ENCODE data around the gene BRAT1. TPM values are rescaled to one million over a fixed set of nuclear protein-coding genes. Genes with fewer than 3 reads are reported as not detected.

BRAT1 gene
- total RNA-seq, 1 donor from 2014 or later = 19.7 TPM

GRCh38 chr7:2528481-2529095 lies 26.7 kb downstream of the BRAT1 start:
- peaks cover 15% of the 10 kb centered on the region for H3K4me1 Mint-ChIP-seq (ENCODE audit: low read depth, unreplicated experiment)
- TF ChIP-seq EZH2 (IDR thresholded peaks at IDR 0.05; ENCODE audit: insufficient read depth, low read length) = no peak
- TF ChIP-seq, protein P1, sequence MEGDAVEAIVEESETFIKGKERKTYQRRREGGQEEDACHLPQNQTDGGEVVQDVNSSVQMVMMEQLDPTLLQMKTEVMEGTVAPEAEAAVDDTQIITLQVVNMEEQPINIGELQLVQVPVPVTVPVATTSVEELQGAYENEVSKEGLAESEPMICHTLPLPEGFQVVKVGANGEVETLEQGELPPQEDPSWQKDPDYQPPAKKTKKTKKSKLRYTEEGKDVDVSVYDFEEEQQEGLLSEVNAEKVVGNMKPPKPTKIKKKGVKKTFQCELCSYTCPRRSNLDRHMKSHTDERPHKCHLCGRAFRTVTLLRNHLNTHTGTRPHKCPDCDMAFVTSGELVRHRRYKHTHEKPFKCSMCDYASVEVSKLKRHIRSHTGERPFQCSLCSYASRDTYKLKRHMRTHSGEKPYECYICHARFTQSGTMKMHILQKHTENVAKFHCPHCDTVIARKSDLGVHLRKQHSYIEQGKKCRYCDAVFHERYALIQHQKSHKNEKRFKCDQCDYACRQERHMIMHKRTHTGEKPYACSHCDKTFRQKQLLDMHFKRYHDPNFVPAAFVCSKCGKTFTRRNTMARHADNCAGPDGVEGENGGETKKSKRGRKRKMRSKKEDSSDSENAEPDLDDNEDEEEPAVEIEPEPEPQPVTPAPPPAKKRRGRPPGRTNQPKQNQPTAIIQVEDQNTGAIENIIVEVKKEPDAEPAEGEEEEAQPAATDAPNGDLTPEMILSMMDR (IDR thresholded peaks at IDR 0.05; ENCODE audit: insufficient read depth, low read depth, low read length) = no peak
- no peaks in the 10 kb centered on the region for H3K36me3 Mint-ChIP-seq (ENCODE audit: low read depth, unreplicated experiment)
- Histone ChIP-seq H3K9ac (ENCODE audit: low read length) (no peak overlapping the region), H3K27me3 (ENCODE audit: insufficient read depth, low read length) (no peaks in the 10 kb centered on the region), H3K27ac (ENCODE audit: low read depth, low read length) (no peak overlapping the region), H4K20me1 (ENCODE audit: insufficient read depth, low read length) (peaks cover 39% of the 10 kb centered on the region), H3K4me2 (ENCODE audit: low read length) (peak overlapping the region; percentile 18), H3K79me2 (ENCODE audit: insufficient read depth, low read length) (peaks cover 11% of the 10 kb centered on the region), H3K4me1 (ENCODE audit: insufficient read depth, low read length) (peaks cover 56% of the 10 kb centered on the region), H3K4me3 (ENCODE audit: insufficient read depth, low read depth, low read length) (no peak overlapping the region), H3K9me3 (ENCODE audit: insufficient read depth, low read depth, low read length) (no peaks in the 10 kb centered on the region), H2AFZ (ENCODE audit: low read depth, low read length) (no peak overlapping the region), H3K36me3 (ENCODE audit: insufficient read depth, low read length) (peaks cover 4% of the 10 kb centered on the region)
- no peak for FAIRE-seq
- H3K9me3 Mint-ChIP-seq (ENCODE audit: unreplicated experiment) = no peaks in the 10 kb centered on the region
- peak overlapping the region; percentile 62 for H3K4me3 Mint-ChIP-seq (ENCODE audit: unreplicated experiment)
- DNase-seq (ENCODE audit: low read depth) = no peak
- H3K27me3 Mint-ChIP-seq (ENCODE audit: low read depth, unreplicated experiment) = no peaks in the 10 kb centered on the region
- H3K27ac Mint-ChIP-seq (ENCODE audit: unreplicated experiment) = no peak overlapping the region

- peak overlapping the region; percentile 26 for H3K27ac ChIP-seq (ENCODE audit: low read depth, low read length)
- H3K27me3 ChIP-seq (ENCODE audit: insufficient read depth, low read length) = no peaks in the 10 kb centered on the region
Measured at GRCh38 chr7:2527505-2528467, 27.5 kb downstream of the BRAT1 start.

More at GRCh38 chr7:2527505-2528467, 27.5 kb downstream of the BRAT1 start:
- no peak overlapping the region for H3K9ac ChIP-seq (ENCODE audit: low read length)
- Mint-ChIP-seq H3K27me3 (ENCODE audit: low read depth, unreplicated experiment) (no peaks in the 10 kb centered on the region), H3K27ac (ENCODE audit: unreplicated experiment) (peak overlapping the region; percentile 34), H3K9me3 (ENCODE audit: unreplicated experiment) (no peaks in the 10 kb centered on the region), H3K36me3 (ENCODE audit: low read depth, unreplicated experiment) (peaks cover 2% of the 10 kb centered on the region), H3K4me1 (ENCODE audit: low read depth, unreplicated experiment) (peaks cover 20% of the 10 kb centered on the region), H3K4me3 (ENCODE audit: unreplicated experiment) (peak overlapping the region; percentile 62)
- H3K4me1 ChIP-seq (ENCODE audit: insufficient read depth, low read length) = peaks cover 64% of the 10 kb centered on the region
- FAIRE-seq = no peak
- H3K36me3 ChIP-seq (ENCODE audit: insufficient read depth, low read length) = peaks cover 4% of the 10 kb centered on the region
- peak overlapping the region; percentile 18 for H3K4me2 ChIP-seq (ENCODE audit: low read length)
- H2AFZ ChIP-seq (ENCODE audit: low read depth, low read length) = no peak overlapping the region
- peaks cover 17% of the 10 kb centered on the region for H3K79me2 ChIP-seq (ENCODE audit: insufficient read depth, low read length)
- H3K9me3 ChIP-seq (ENCODE audit: insufficient read depth, low read depth, low read length) = no peaks in the 10 kb centered on the region
- DNase-seq (ENCODE audit: low read depth) = peak; percentile 70
- peaks cover 39% of the 10 kb centered on the region for H4K20me1 ChIP-seq (ENCODE audit: insufficient read depth, low read length)
- no peak overlapping the region for H3K4me3 ChIP-seq (ENCODE audit: insufficient read depth, low read depth, low read length)
- no peak for TF ChIP-seq EZH2 (IDR thresholded peaks at IDR 0.05; ENCODE audit: insufficient read depth, low read length)
- TF ChIP-seq, protein P1 (IDR thresholded peaks at IDR 0.05; ENCODE audit: insufficient read depth, low read depth, low read length) = no peak

Data from astrocyte (in vitro differentiated cells and primary cell).